Glutamatergic neuron (in vitro differentiated cells): ENCODE measurements around the gene RGPD3. TPM values are rescaled to one million over a fixed set of nuclear protein-coding genes. Genes with fewer than 3 reads are reported as not detected.
"Not testable (repeated sequence)": the region's sequence is repeated elsewhere in the genome, so short reads cannot be mapped to it uniquely, and the experiment has no call there.

Source experiments
- DNase-seq: peaks from one replicate; pipeline ENCODE4 v3.0.0; 2022
- H3K27ac Mint-ChIP-seq: one replicate; pipeline ENCODE4 v1.8.0; 2020; ENCODE audit warnings: mild to moderate bottlenecking, mixed read lengths, inconsistent platforms; ENCODE audit not compliant: unreplicated experiment
- H3K27me3 Mint-ChIP-seq: one replicate; pipeline ENCODE4 v1.8.0; 2020; ENCODE audit warnings: mild to moderate bottlenecking, moderate library complexity, mixed read lengths, inconsistent platforms; ENCODE audit not compliant: unreplicated experiment
- H3K36me3 Mint-ChIP-seq: one replicate; pipeline ENCODE4 v1.8.0; 2020; ENCODE audit warnings: mild to moderate bottlenecking, mixed read lengths, inconsistent platforms; ENCODE audit not compliant: unreplicated experiment
- H3K4me1 Mint-ChIP-seq: one replicate; pipeline ENCODE4 v1.8.0; 2020; ENCODE audit warnings: mild to moderate bottlenecking, low read depth, mixed read lengths, inconsistent platforms; ENCODE audit not compliant: unreplicated experiment
- H3K4me3 Mint-ChIP-seq: one replicate; pipeline ENCODE4 v1.8.0; 2020; ENCODE audit warnings: mild to moderate bottlenecking, mixed read lengths, inconsistent platforms; ENCODE audit not compliant: unreplicated experiment
- H3K9me3 Mint-ChIP-seq: one replicate; pipeline ENCODE4 v1.8.0; 2020; ENCODE audit warnings: mild to moderate bottlenecking, moderate library complexity, mixed read lengths, inconsistent platforms; ENCODE audit not compliant: unreplicated experiment
- long read RNA-seq: library from polyadenylated mRNA; unstranded; transcript quantifications from one replicate; pipeline ENCODE4 v2.0.0, GENCODE V29; 2020; ENCODE audit not compliant: unreplicated experiment
- total RNA-seq: library from RNA; stranded (reverse); fragmentation: NEBNext Ultra II Directional; extraction: Animal tissue kit (Norgen Biotek cat#: 25700); gene quantifications from one replicate; pipeline ENCODE4 v1.2.1, GENCODE V29; 2021; ENCODE audit not compliant: unreplicated experiment
- TF ChIP-seq, protein P1 (sequence below): fragments of 200-600 bp; sonication (generic); IDR thresholded peaks from one replicate; pipeline ENCODE4 v1.5.0; 2021; ENCODE audit not compliant: partially characterized antibody, unreplicated experiment

RGPD3 gene
- 0.27 TPM for total RNA-seq
- long read RNA-seq = 0 reads

DNA sequence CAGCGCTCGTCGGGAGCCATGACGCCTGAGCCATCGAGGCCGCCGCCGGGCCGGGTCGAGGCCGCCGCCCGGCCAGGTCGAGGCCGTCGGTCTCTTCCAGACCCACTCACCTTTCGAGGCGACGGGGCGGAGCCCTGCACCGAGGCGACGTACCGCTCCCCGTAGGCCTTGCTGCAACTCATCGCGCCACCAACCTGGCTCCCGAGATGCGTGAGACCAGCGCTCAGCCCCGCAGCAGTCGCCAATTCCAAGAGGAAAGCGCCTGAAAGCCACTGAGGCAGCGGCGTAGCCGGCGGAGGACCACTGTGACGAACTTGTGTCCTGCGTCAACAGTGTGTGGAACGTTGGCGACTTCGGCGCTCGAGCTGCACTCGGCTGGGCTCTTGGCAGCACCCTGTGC is at the start of gene RGPD3:
Gene RGPD3, minus strand, starts transcription at position 307 of the 400 bp plus-strand sequence. Its CDS starts 125 bp downstream, at position 182.
- not testable (repeated sequence) for H3K36me3 Mint-ChIP-seq, H3K9me3 Mint-ChIP-seq, H3K27ac Mint-ChIP-seq, H3K4me3 Mint-ChIP-seq, DNase-seq, H3K27me3 Mint-ChIP-seq, H3K4me1 Mint-ChIP-seq

DNA sequence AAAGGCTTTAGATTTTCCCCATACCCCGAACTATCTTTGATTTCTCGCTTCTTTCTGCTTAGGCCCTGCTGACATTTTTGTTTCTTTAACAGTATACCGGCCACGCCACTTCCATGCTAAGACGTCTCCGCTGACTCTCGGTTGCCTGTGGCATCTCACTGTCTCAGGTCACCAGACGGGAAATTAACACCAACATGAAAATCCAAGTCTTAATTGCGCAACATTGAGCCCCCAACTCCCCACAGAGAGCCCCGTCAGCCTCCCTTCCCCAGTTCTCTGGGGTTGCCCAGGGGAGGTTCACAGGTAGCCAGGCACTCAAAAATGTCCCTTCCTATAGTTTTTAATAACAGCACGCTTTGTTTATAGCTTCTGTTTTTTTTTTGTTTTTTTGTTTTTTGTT is 49.1 kb upstream of the RGPD3 start:
- no peaks in the 10 kb centered on the region for H3K36me3 Mint-ChIP-seq
- no peak for DNase-seq
- H3K9me3 Mint-ChIP-seq = no peaks in the 10 kb centered on the region
- no peaks in the 10 kb centered on the region for H3K4me1 Mint-ChIP-seq
- TF ChIP-seq, protein P1, sequence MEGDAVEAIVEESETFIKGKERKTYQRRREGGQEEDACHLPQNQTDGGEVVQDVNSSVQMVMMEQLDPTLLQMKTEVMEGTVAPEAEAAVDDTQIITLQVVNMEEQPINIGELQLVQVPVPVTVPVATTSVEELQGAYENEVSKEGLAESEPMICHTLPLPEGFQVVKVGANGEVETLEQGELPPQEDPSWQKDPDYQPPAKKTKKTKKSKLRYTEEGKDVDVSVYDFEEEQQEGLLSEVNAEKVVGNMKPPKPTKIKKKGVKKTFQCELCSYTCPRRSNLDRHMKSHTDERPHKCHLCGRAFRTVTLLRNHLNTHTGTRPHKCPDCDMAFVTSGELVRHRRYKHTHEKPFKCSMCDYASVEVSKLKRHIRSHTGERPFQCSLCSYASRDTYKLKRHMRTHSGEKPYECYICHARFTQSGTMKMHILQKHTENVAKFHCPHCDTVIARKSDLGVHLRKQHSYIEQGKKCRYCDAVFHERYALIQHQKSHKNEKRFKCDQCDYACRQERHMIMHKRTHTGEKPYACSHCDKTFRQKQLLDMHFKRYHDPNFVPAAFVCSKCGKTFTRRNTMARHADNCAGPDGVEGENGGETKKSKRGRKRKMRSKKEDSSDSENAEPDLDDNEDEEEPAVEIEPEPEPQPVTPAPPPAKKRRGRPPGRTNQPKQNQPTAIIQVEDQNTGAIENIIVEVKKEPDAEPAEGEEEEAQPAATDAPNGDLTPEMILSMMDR = no peak
- H3K27ac Mint-ChIP-seq = no peak overlapping the region
- H3K4me3 Mint-ChIP-seq = no peak overlapping the region
- no peaks in the 10 kb centered on the region for H3K27me3 Mint-ChIP-seq

DNA sequence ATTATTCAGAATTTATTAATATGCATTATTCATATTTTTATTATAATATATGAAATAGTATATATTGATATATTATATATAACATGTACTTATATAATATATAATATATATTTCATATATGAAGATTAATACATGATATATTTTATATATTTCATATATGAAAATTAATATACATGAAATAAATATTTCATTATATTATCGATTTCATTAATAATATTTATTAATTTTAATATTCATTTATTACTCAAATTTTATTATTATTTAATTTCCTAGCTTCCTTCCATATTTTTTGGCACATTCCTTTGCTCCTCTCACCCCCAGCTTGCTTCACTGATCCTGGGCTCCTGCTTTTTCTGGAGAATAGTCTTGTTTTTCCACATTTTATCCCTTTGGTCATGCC is 48.7 kb upstream of the RGPD3 start:
- H3K36me3 Mint-ChIP-seq = no peaks in the 10 kb centered on the region
- TF ChIP-seq, protein P1 = no peak

DNA sequence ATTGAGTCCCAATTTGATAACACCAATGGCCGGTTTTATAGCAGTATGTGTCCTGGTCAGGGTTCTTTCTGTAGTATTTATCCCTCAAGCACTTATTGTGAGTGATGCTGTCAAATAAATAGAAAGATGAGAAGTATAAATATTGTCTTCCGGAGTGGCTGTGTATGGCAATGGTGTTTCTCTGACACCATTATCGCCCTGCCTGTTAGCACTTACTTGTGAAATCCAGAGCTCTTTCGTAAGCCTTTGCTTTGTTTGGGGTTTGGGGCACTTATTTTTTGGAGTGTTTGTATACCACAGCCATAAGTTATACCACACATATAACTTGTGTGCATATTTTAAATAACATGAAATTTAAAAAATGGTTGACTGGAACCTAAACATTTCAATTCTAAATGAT is 48.2 kb upstream of the RGPD3 start:
- H3K27me3 Mint-ChIP-seq = no peaks in the 10 kb centered on the region
- no peak for DNase-seq
- TF ChIP-seq, protein P1 = no peak
- H3K4me3 Mint-ChIP-seq = no peak overlapping the region
- H3K27ac Mint-ChIP-seq = no peak overlapping the region
- H3K9me3 Mint-ChIP-seq = no peaks in the 10 kb centered on the region
- no peaks in the 10 kb centered on the region for H3K36me3 Mint-ChIP-seq
- no peaks in the 10 kb centered on the region for H3K4me1 Mint-ChIP-seq

More for the DNA sequence above, 48.7 kb upstream of the RGPD3 start:
- no peaks in the 10 kb centered on the region for H3K27me3 Mint-ChIP-seq
- no peaks in the 10 kb centered on the region for H3K4me1 Mint-ChIP-seq
- no peaks in the 10 kb centered on the region for H3K9me3 Mint-ChIP-seq
- no peak overlapping the region for H3K27ac Mint-ChIP-seq
- no peak for DNase-seq
- H3K4me3 Mint-ChIP-seq = no peak overlapping the region

DNA sequence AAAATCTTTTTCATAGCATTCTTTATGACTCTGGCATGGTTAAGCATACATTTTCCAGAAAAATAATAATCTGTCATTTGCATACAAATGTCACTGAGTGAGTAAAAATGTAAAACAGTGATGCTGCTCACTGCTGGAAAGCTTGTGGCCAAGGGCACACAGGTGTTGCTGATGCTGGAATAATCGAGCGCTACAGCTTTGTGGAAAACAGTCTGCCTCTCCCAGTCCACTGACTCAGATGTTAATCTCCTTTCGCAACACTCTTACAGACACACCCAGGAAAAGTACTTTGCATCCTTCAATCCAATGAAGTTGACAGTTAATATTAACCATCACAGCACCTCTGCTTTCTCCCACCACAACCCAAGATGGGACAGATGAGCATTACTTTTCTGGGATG is 46.6 kb upstream of the RGPD3 start:
- H3K27me3 Mint-ChIP-seq, DNase-seq: not testable (repeated sequence)

DNA sequence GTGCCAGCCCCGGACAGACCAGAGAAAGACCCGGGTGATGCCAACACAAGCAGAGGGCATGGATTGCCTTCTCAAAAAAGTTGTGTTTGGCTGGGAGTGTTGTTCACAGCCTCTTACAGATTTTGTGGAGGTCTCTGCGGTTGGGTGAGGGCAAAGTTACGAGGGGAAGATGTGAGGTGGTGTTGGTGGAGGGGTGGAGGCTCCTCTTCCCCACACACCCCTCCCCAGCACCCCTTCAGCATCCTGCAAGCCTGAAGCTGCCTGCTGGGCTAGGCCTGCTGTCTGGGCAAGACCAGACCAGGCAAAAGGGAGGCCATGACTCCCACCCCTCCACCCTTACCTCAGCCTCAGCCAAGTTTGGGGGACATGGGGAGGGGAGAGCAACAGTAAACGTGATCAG is 45.2 kb upstream of the RGPD3 start:
- not testable (repeated sequence) for H3K4me1 Mint-ChIP-seq, DNase-seq, H3K27ac Mint-ChIP-seq, H3K36me3 Mint-ChIP-seq, H3K4me3 Mint-ChIP-seq, H3K9me3 Mint-ChIP-seq, H3K27me3 Mint-ChIP-seq

More for the DNA sequence above, 46.6 kb upstream of the RGPD3 start:
- not testable (repeated sequence) for H3K36me3 Mint-ChIP-seq, H3K4me3 Mint-ChIP-seq, H3K9me3 Mint-ChIP-seq, H3K4me1 Mint-ChIP-seq, H3K27ac Mint-ChIP-seq

DNA sequence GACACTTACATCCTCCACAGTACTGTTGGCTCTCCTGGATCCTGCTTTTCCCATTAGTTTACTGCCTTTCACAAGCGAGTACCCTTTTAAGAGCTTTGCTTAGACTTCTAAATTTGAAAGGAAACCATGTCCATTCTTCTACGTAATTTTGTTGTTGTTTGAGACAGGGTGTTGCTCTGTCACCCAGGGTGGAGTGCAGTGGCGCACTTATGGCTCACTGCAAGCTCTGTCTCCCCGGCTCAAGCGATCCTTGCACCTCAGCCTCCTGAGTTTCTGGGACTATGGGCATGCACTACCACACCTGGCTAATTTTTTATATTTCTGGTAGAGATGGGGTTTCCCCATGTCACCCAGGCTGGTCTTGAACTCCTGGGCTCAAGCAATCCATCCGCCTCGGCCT is 43.7 kb upstream of the RGPD3 start:
- H3K9me3 Mint-ChIP-seq, H3K36me3 Mint-ChIP-seq, DNase-seq, H3K27me3 Mint-ChIP-seq, H3K27ac Mint-ChIP-seq, H3K4me1 Mint-ChIP-seq, H3K4me3 Mint-ChIP-seq: not testable (repeated sequence)

DNA sequence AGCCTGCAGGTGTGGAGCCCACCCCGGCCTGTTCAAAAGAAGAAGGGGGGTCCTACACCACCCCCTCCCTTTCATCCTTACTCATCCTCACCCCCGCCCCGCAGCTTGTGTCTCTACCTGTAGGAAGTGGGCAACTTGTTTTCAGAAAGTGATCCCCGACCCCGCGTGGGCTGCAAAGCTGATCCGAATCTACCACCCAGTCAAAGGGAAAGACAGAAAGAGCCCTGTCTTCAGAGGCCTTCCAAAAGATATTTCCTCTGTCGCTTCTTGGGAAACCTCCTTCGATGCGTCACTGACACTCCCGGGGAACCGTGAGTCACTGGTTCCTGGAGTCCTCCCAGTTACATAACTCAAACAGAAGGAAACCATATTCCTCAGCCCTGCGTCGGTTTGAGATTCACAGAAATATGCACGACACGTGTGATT is 43.3 kb upstream of the RGPD3 start:
- not testable (repeated sequence) for H3K36me3 Mint-ChIP-seq, H3K27me3 Mint-ChIP-seq, H3K4me3 Mint-ChIP-seq, DNase-seq, H3K9me3 Mint-ChIP-seq, H3K27ac Mint-ChIP-seq, H3K4me1 Mint-ChIP-seq

DNA sequence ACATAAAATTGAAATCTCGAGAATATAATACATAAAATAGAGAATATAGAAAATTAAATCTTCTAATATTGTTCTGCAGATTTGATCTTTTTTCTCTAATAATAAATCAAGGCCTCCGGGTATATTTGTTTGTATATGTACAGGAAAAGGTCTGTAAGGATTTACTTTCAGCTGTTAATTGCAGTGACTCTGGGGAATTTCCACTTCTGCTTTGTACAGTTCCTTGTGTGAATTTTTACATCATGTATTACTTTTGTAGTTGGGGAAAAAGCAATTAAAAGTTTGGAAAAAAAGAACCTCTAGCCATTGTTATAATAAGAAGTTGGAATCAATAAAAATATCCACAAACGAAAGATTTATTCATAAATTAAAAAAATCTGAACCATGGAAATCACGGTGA is 42.6 kb upstream of the RGPD3 start:
- H3K27ac Mint-ChIP-seq, H3K4me1 Mint-ChIP-seq, H3K27me3 Mint-ChIP-seq, H3K9me3 Mint-ChIP-seq, H3K4me3 Mint-ChIP-seq, DNase-seq, H3K36me3 Mint-ChIP-seq: not testable (repeated sequence)

DNA sequence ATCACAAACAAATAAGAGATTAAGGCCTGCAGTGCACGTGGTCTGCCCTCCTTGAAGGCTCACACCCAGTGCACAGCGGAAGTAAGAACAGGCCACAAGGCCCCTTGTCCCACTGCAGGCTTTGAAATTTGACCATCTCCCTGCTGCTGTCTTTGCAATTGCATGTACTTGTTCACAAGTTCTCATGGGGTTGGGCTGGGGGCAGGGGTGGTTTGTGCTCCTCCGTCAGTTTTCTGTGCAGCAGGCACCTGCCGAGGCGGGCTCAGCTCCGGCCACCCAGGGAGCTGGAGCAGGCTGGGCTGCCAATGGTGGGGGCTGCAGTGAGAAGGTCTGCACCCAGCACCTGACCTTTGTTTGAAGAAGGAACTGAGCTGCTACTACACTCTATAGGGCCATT is 41.2 kb upstream of the RGPD3 start:
- H3K4me3 Mint-ChIP-seq, H3K36me3 Mint-ChIP-seq, DNase-seq, H3K27me3 Mint-ChIP-seq, H3K27ac Mint-ChIP-seq, H3K4me1 Mint-ChIP-seq, H3K9me3 Mint-ChIP-seq: not testable (repeated sequence)
